ENCODE data around the gene TBC1D5. TPM values are rescaled to one million over a fixed set of nuclear protein-coding genes. Genes with fewer than 3 reads are reported as not detected.

Gene TBC1D5
- total RNA-seq, 1 experiment from 2014 or later, result 38.3 TPM

- Mint-ChIP-seq H3K27me3 (ENCODE audit: unreplicated experiment) (no peaks in the 10 kb centered on the region), H3K36me3 (ENCODE audit: insufficient read depth, unreplicated experiment) (no peaks in the 10 kb centered on the region), H3K27ac (ENCODE audit: unreplicated experiment) (no peak overlapping the region), H3K4me3 (ENCODE audit: low read depth, unreplicated experiment) (no peak overlapping the region), H3K4me1 (ENCODE audit: low read depth, unreplicated experiment) (no peaks in the 10 kb centered on the region), H3K9me3 (ENCODE audit: low read depth, unreplicated experiment) (no peaks in the 10 kb centered on the region)
- BruUV-seq (replicated peaks), result no TSS peak
- TF ChIP-seq, protein P1, sequence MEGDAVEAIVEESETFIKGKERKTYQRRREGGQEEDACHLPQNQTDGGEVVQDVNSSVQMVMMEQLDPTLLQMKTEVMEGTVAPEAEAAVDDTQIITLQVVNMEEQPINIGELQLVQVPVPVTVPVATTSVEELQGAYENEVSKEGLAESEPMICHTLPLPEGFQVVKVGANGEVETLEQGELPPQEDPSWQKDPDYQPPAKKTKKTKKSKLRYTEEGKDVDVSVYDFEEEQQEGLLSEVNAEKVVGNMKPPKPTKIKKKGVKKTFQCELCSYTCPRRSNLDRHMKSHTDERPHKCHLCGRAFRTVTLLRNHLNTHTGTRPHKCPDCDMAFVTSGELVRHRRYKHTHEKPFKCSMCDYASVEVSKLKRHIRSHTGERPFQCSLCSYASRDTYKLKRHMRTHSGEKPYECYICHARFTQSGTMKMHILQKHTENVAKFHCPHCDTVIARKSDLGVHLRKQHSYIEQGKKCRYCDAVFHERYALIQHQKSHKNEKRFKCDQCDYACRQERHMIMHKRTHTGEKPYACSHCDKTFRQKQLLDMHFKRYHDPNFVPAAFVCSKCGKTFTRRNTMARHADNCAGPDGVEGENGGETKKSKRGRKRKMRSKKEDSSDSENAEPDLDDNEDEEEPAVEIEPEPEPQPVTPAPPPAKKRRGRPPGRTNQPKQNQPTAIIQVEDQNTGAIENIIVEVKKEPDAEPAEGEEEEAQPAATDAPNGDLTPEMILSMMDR (IDR thresholded peaks at IDR 0.05; ENCODE audit: unreplicated experiment), result no peak
- no peak for DNase-seq
- CTCF ChIA-PET, result interaction anchor here (0.7 kb wide), 1 partner anchor 86 kb away, joined by 4 read pairs; no protein-coding TSS in a partner anchor
- intact Hi-C loops (cut with micrococcal nuclease; ENCODE audit: unreplicated experiment), result no loop called here
These were observed 441.2 kb downstream of the TBC1D5 start for GRCh38 chr3:17301271-17301670.

- Mint-ChIP-seq H3K9me3 (ENCODE audit: low read depth, unreplicated experiment) (no peaks in the 10 kb centered on the region), H3K27me3 (ENCODE audit: unreplicated experiment) (no peaks in the 10 kb centered on the region), H3K27ac (ENCODE audit: unreplicated experiment) (no peak overlapping the region), H3K4me1 (ENCODE audit: low read depth, unreplicated experiment) (no peaks in the 10 kb centered on the region), H3K36me3 (ENCODE audit: insufficient read depth, unreplicated experiment) (no peaks in the 10 kb centered on the region), H3K4me3 (ENCODE audit: low read depth, unreplicated experiment) (no peak overlapping the region)
- no TSS peak for BruUV-seq (replicated peaks)
- CTCF ChIA-PET, result no interaction called here
- TF ChIP-seq, protein P1 (IDR thresholded peaks at IDR 0.05; ENCODE audit: unreplicated experiment), result no peak
- DNase-seq, result no peak
- intact Hi-C loops (cut with micrococcal nuclease; ENCODE audit: unreplicated experiment), result no loop called here
These were observed 442.0 kb downstream of the TBC1D5 start for GRCh38 chr3:17300441-17300840.

DNA sequence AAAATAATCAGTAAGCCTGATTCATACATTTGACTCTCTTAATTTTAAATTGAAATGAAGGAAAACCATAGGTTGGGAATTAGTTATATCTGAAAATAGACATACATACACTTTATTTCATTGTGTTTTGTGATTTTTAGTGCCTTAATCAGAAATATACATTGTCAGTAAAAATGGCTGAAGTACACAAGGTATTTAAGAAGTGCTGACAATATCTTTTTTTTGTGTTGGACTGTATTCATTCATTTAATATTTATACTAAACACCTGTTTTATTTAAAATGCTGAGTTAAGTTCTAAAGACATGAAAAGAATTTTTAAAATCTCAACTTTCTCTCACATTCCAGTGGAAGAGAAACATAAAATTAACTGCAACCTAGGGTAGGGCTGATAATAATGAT, 444.4 kb downstream of the TBC1D5 start:
- CTCF ChIA-PET, result no interaction called here
- TF ChIP-seq, protein P1 (IDR thresholded peaks at IDR 0.05; ENCODE audit: unreplicated experiment), result no peak
- Mint-ChIP-seq H3K36me3 (ENCODE audit: insufficient read depth, unreplicated experiment) (no peaks in the 10 kb centered on the region), H3K27me3 (ENCODE audit: unreplicated experiment) (no peaks in the 10 kb centered on the region), H3K9me3 (ENCODE audit: low read depth, unreplicated experiment) (no peaks in the 10 kb centered on the region), H3K4me1 (ENCODE audit: low read depth, unreplicated experiment) (no peaks in the 10 kb centered on the region), H3K27ac (ENCODE audit: unreplicated experiment) (no peak overlapping the region), H3K4me3 (ENCODE audit: low read depth, unreplicated experiment) (no peak overlapping the region)
- DNase-seq, result no peak
- intact Hi-C loops (cut with micrococcal nuclease; ENCODE audit: unreplicated experiment), result no loop called here
- BruUV-seq (replicated peaks), result no TSS peak

DNA sequence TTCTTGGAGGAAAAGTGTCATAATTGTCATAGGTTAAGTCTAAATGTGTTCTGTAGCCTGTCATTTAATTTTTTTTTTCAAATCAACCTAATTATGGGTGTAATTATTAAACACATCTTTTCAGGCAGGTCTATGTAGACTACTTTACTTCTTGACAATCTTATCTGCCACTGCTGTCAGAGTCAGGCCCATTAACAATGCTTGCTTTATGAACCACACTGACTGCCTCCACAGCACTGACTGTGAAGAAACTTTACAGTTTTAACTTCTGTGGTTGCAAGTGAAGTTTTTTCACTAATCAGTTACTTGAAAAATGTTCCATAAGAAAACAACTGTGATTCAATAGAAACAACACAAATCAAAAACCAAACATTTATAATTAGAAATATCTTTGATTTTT, 449.9 kb downstream of the TBC1D5 start:
- Mint-ChIP-seq H3K9me3 (ENCODE audit: low read depth, unreplicated experiment) (no peaks in the 10 kb centered on the region), H3K36me3 (ENCODE audit: insufficient read depth, unreplicated experiment) (no peaks in the 10 kb centered on the region), H3K27ac (ENCODE audit: unreplicated experiment) (no peak overlapping the region), H3K4me1 (ENCODE audit: low read depth, unreplicated experiment) (no peaks in the 10 kb centered on the region), H3K27me3 (ENCODE audit: unreplicated experiment) (no peaks in the 10 kb centered on the region), H3K4me3 (ENCODE audit: low read depth, unreplicated experiment) (no peak overlapping the region)
- CTCF ChIA-PET, result no interaction called here
- intact Hi-C loops (cut with micrococcal nuclease; ENCODE audit: unreplicated experiment), result no loop called here
- TF ChIP-seq, protein P1 (IDR thresholded peaks at IDR 0.05; ENCODE audit: unreplicated experiment), result no peak
- BruUV-seq (replicated peaks), result no TSS peak
- DNase-seq, result no peak

All from Calu3 (cell line).